Kidney (tissue), 14 donors: ENCODE results near the gene COL16A1. TPM values are rescaled to one million over a fixed set of nuclear protein-coding genes. Genes with fewer than 3 reads are reported as not detected.

ENCODE experiments used
- DNase-seq, 5 donors: peaks; one replicate each; pipeline ENCODE4 v3.0.0-alpha.2; 2013 to 2020
- FAIRE-seq: peaks from 2 replicates; lab custom pipeline; 2012; peaks lifted over from hg19 to GRCh38; lab: Jason Lieb, UNC
- H3K27ac ChIP-seq, 2 donors: one replicate each; pipeline ENCODE4 v1.7.0; 2013; ENCODE audit warnings: low read depth in 2 of 2, low read length in 2 of 2, inconsistent platforms in 1 of 2
- H3K27me3 ChIP-seq: one replicate; pipeline ENCODE4 v1.7.1; 2013; ENCODE audit warnings: low read length, inconsistent platforms; ENCODE audit not compliant: control insufficient read depth, insufficient read depth
- H3K36me3 ChIP-seq, 3 donors: one replicate each; pipeline versions ENCODE4 v1.7.0 to v1.7.1; 2013; ENCODE audit warnings: low read length in 3 of 3, control low read depth in 1 of 3, inconsistent platforms in 1 of 3; ENCODE audit not compliant: insufficient read depth in 3 of 3, control insufficient read depth in 2 of 3
- H3K4me1 ChIP-seq, 3 donors: one replicate each; pipeline versions ENCODE4 v1.7.0 to v1.7.1; 2013; ENCODE audit warnings: low read length in 3 of 3, inconsistent platforms in 1 of 3, low read depth in 1 of 3; ENCODE audit not compliant: control insufficient read depth in 2 of 3, insufficient read depth in 2 of 3
- H3K4me3 ChIP-seq, 3 donors: one replicate each; pipeline versions ENCODE4 v1.7.0 to v1.8.1; 2013; ENCODE audit warnings: low read length in 3 of 3, control low read depth in 1 of 3, inconsistent platforms in 1 of 3
- H3K9ac ChIP-seq, 3 donors: one replicate each; pipeline versions ENCODE4 v1.7.0 to v1.7.1; 2013; ENCODE audit warnings: low read length in 3 of 3, control low read depth in 1 of 3, inconsistent platforms in 1 of 3
- H3K9me3 ChIP-seq, 3 donors: one replicate each; pipeline versions ENCODE4 v1.7.0 to v1.7.1; 2013; ENCODE audit warnings: low read length in 3 of 3, control low read depth in 1 of 3, inconsistent platforms in 1 of 3; ENCODE audit not compliant: control insufficient read depth in 2 of 3, insufficient read depth in 1 of 3
- CTCF ChIP-seq: IDR thresholded peaks from 3 replicates; pipeline ENCODE4 v1.5.1; 2012; ENCODE audit warnings: mild to moderate bottlenecking, moderate library complexity, borderline replicate concordance; ENCODE audit not compliant: insufficient read depth; ENCODE audit errors: extremely low read depth
- intact Hi-C: fragments of 100-400 bp; cut with DNase I; formaldehyde crosslinking; loops from one replicate; pipeline ENCODE4 v1.11.1; 2022
- polyA plus RNA-seq: library from polyadenylated mRNA; stranded (reverse); fragments of 350-450 nt; fragmentation: Illumina TruSeq; extraction: RNeasy Lipid Tissue Mini Kit (QIAGEN cat#74804); gene quantifications from one replicate; pipeline ENCODE4 v1.2.3, GENCODE V29; 2014; ENCODE audit warnings: low read depth, low replicate concordance; ENCODE audit not compliant: insufficient read depth
- total RNA-seq: library from RNA; stranded (reverse); fragmentation: NEBNext Ultra II Directional; extraction: Animal tissue kit (Norgen Biotek cat#: 25700); gene quantifications from one replicate; pipeline ENCODE4 v1.2.1, GENCODE V29; 2021
- donor health status: control.
- donor health status: control.
- donor health status: control.
- donor health status: control.
- donor health status: control.
- donor health status: DM: yes; HTN: yes; CAD: no.
- donor health status: Normal renal cell carcinoma (clear cell type).

The COL16A1 gene
- total and polyA plus RNA-seq, 2 donors from 2014 or later, result 9.2 to 29.0 TPM

- intact Hi-C loops, result no loop called here
- H3K9me3 ChIP-seq, result no peaks in the 10 kb centered on the region
- H3K9ac ChIP-seq, result no peak overlapping the region
- no peak overlapping the region for H3K27ac ChIP-seq
- H3K4me1 ChIP-seq, result peaks cover 5 to 14% (median 6%) of the 10 kb centered on the region in 3 donors
- H3K36me3 ChIP-seq, result peaks cover 0 to 3% (median 0%) of the 10 kb centered on the region in 3 donors
- H3K4me3 ChIP-seq, result no peak overlapping the region
- DNase-seq, result no peak
- no peak for TF ChIP-seq CTCF
- FAIRE-seq, result no peak
- no peaks in the 10 kb centered on the region for H3K27me3 ChIP-seq
These were observed 60.9 kb downstream of the COL16A1 start for GRCh38 chr1:31642897-31643296.

- no peaks in the 10 kb centered on the region for H3K9me3 ChIP-seq
- H3K27me3 ChIP-seq, result no peaks in the 10 kb centered on the region
- H3K36me3 ChIP-seq, result peaks cover 0 to 3% (median 0%) of the 10 kb centered on the region in 3 donors
- H3K4me3 ChIP-seq, result no peak overlapping the region
- DNase-seq, result no peak
- no peak overlapping the region for H3K27ac ChIP-seq
- no peak for FAIRE-seq
- no peak overlapping the region for H3K9ac ChIP-seq
- H3K4me1 ChIP-seq, result peaks cover 5 to 14% (median 6%) of the 10 kb centered on the region in 3 donors
- TF ChIP-seq CTCF, result no peak
- intact Hi-C loops, result no loop called here
These were observed 61.5 kb downstream of the COL16A1 start for GRCh38 chr1:31642366-31642765.

GRCh38 chr1:31640964-31641363 is 62.9 kb downstream of the COL16A1 start:
- FAIRE-seq (no peak), DNase-seq (no peak)
- H3K4me1 ChIP-seq, result peaks cover 6 to 15% (median 7%) of the 10 kb centered on the region in 3 donors
- H3K36me3 ChIP-seq, result peaks cover 0 to 3% (median 0%) of the 10 kb centered on the region in 3 donors
- H3K4me3 ChIP-seq, result no peak overlapping the region
- H3K9ac ChIP-seq, result no peak overlapping the region
- intact Hi-C loops, result no loop called here
- no peaks in the 10 kb centered on the region for H3K9me3 ChIP-seq
- TF ChIP-seq CTCF, result no peak
- H3K27me3 ChIP-seq, result no peaks in the 10 kb centered on the region
- no peak overlapping the region for H3K27ac ChIP-seq

GRCh38 chr1:31640179-31640578 is 63.6 kb downstream of the COL16A1 start:
- no peaks in the 10 kb centered on the region for H3K27me3 ChIP-seq
- peaks cover 0 to 3% (median 0%) of the 10 kb centered on the region in 3 donors for H3K36me3 ChIP-seq
- no peak for TF ChIP-seq CTCF
- intact Hi-C loops, result no loop called here
- FAIRE-seq, result no peak
- H3K9ac ChIP-seq, result no peak overlapping the region
- H3K9me3 ChIP-seq, result no peaks in the 10 kb centered on the region
- no peak for DNase-seq
- H3K4me1 ChIP-seq, result peaks cover 4 to 10% (median 7%) of the 10 kb centered on the region in 3 donors
- H3K4me3 ChIP-seq, result no peak overlapping the region
- no peak overlapping the region for H3K27ac ChIP-seq
